GM23338 (cell line): ENCODE measurements around the gene MPL.

Experiments used
- CREB1 ChIP-seq: fragments of 250-450 bp; sonication (Bioruptor Pico); IDR thresholded peaks from 2 replicates; pipeline ENCODE4 v1.5.0; 2020; ENCODE audit warnings: low read depth, mild to moderate bottlenecking, moderate library complexity
- EZH2 ChIP-seq: fragments of 200-600 bp; sonication (generic); IDR thresholded peaks from one replicate; pipeline ENCODE4 v1.8.0; 2017; ENCODE audit warnings: antibody characterized with exemption, mild to moderate bottlenecking, low read depth; ENCODE audit not compliant: unreplicated experiment
- EZH2phosphoT487 ChIP-seq: fragments of 200-600 bp; sonication (generic); IDR thresholded peaks from one replicate; pipeline ENCODE4 v1.8.1; 2018; ENCODE audit warnings: antibody characterized with exemption; ENCODE audit not compliant: unreplicated experiment
- POLR2AphosphoS5 ChIP-seq: IDR thresholded peaks from 2 replicates; pipeline ENCODE4 v1.6.1; 2016; ENCODE audit warnings: antibody characterized with exemption, low read depth
- TF ChIP-seq, protein P1 (sequence below), 2 experiments: fragments of 200-600 bp in 1 of 2; sonication (generic) in 1 of 2; conservative IDR thresholded peaks; 2 replicates each; pipeline versions ENCODE4 v1.5.1 to v1.6.1; 2016 to 2017; ENCODE audit warnings: antibody characterized with exemption in 2 of 2, low read depth in 2 of 2, mild to moderate bottlenecking in 2 of 2, moderate library complexity in 1 of 2
- TF ChIP-seq, protein P2 (sequence below): IDR thresholded peaks from one replicate; pipeline ENCODE4 v1.6.1; 2018; ENCODE audit warnings: antibody characterized with exemption; ENCODE audit not compliant: unreplicated experiment
- TF ChIP-seq, protein P3 (sequence below): IDR thresholded peaks from 2 replicates; pipeline ENCODE4 v1.6.1; 2016; ENCODE audit warnings: antibody characterized with exemption
- TF ChIP-seq, protein P4 (sequence below): fragments of 250-450 bp; sonication (Bioruptor Pico); IDR thresholded peaks from 2 replicates; pipeline ENCODE4 v1.5.0; 2020; ENCODE audit warnings: mild to moderate bottlenecking, moderate library complexity

DNA sequence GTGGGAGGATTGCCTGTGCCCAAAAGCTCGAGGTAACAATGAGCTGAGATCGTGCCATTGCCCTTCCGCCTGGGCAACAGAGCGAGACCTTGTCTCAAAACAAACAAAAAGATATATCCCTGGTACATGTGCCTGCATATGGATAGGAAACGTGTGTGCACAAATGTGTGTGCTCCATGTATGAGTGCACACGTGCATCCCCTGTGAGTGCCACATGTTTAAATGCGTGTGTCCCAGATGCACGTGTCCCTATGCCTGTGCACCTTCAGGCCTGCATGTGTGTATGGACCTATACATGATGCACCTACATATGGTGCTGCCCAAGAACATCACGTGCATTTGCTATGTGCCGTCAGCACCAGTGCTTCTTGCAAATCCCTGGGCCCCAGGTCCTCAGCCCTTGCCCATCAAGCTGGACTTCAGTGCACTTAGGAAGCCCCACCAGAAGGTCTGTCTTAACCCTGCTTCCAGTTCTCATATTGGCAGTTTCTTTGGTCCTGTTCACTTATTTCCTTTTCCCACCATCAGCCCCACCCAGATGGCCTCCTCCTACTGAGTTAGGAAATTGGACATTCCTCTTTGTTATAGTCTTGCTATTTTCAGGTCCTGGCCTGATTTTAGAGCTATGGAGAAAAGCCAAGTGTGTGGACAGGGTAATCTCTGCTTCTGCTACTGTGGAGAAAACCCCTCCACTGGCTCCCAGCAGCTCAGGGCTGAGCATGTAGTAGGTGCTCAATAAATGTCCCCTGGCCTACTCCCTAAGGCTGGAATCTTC, 21.5 kb upstream of the MPL start:
- TF ChIP-seq CREB1 (CRISPR knock-in tag) (no peak), POLR2AphosphoS5 (no peak), EZH2phosphoT487 (no peak), EZH2 (no peak)
- TF ChIP-seq, protein P1, sequence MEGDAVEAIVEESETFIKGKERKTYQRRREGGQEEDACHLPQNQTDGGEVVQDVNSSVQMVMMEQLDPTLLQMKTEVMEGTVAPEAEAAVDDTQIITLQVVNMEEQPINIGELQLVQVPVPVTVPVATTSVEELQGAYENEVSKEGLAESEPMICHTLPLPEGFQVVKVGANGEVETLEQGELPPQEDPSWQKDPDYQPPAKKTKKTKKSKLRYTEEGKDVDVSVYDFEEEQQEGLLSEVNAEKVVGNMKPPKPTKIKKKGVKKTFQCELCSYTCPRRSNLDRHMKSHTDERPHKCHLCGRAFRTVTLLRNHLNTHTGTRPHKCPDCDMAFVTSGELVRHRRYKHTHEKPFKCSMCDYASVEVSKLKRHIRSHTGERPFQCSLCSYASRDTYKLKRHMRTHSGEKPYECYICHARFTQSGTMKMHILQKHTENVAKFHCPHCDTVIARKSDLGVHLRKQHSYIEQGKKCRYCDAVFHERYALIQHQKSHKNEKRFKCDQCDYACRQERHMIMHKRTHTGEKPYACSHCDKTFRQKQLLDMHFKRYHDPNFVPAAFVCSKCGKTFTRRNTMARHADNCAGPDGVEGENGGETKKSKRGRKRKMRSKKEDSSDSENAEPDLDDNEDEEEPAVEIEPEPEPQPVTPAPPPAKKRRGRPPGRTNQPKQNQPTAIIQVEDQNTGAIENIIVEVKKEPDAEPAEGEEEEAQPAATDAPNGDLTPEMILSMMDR (conservative IDR thresholded peaks at IDR 0.05; ENCODE audit: low read depth in 2 of 2): no peak
- TF ChIP-seq, protein P2, sequence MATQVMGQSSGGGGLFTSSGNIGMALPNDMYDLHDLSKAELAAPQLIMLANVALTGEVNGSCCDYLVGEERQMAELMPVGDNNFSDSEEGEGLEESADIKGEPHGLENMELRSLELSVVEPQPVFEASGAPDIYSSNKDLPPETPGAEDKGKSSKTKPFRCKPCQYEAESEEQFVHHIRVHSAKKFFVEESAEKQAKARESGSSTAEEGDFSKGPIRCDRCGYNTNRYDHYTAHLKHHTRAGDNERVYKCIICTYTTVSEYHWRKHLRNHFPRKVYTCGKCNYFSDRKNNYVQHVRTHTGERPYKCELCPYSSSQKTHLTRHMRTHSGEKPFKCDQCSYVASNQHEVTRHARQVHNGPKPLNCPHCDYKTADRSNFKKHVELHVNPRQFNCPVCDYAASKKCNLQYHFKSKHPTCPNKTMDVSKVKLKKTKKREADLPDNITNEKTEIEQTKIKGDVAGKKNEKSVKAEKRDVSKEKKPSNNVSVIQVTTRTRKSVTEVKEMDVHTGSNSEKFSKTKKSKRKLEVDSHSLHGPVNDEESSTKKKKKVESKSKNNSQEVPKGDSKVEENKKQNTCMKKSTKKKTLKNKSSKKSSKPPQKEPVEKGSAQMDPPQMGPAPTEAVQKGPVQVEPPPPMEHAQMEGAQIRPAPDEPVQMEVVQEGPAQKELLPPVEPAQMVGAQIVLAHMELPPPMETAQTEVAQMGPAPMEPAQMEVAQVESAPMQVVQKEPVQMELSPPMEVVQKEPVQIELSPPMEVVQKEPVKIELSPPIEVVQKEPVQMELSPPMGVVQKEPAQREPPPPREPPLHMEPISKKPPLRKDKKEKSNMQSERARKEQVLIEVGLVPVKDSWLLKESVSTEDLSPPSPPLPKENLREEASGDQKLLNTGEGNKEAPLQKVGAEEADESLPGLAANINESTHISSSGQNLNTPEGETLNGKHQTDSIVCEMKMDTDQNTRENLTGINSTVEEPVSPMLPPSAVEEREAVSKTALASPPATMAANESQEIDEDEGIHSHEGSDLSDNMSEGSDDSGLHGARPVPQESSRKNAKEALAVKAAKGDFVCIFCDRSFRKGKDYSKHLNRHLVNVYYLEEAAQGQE: no peak
- TF ChIP-seq, protein P3, sequence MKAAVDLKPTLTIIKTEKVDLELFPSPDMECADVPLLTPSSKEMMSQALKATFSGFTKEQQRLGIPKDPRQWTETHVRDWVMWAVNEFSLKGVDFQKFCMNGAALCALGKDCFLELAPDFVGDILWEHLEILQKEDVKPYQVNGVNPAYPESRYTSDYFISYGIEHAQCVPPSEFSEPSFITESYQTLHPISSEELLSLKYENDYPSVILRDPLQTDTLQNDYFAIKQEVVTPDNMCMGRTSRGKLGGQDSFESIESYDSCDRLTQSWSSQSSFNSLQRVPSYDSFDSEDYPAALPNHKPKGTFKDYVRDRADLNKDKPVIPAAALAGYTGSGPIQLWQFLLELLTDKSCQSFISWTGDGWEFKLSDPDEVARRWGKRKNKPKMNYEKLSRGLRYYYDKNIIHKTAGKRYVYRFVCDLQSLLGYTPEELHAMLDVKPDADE: no peak
- TF ChIP-seq, protein P4, sequence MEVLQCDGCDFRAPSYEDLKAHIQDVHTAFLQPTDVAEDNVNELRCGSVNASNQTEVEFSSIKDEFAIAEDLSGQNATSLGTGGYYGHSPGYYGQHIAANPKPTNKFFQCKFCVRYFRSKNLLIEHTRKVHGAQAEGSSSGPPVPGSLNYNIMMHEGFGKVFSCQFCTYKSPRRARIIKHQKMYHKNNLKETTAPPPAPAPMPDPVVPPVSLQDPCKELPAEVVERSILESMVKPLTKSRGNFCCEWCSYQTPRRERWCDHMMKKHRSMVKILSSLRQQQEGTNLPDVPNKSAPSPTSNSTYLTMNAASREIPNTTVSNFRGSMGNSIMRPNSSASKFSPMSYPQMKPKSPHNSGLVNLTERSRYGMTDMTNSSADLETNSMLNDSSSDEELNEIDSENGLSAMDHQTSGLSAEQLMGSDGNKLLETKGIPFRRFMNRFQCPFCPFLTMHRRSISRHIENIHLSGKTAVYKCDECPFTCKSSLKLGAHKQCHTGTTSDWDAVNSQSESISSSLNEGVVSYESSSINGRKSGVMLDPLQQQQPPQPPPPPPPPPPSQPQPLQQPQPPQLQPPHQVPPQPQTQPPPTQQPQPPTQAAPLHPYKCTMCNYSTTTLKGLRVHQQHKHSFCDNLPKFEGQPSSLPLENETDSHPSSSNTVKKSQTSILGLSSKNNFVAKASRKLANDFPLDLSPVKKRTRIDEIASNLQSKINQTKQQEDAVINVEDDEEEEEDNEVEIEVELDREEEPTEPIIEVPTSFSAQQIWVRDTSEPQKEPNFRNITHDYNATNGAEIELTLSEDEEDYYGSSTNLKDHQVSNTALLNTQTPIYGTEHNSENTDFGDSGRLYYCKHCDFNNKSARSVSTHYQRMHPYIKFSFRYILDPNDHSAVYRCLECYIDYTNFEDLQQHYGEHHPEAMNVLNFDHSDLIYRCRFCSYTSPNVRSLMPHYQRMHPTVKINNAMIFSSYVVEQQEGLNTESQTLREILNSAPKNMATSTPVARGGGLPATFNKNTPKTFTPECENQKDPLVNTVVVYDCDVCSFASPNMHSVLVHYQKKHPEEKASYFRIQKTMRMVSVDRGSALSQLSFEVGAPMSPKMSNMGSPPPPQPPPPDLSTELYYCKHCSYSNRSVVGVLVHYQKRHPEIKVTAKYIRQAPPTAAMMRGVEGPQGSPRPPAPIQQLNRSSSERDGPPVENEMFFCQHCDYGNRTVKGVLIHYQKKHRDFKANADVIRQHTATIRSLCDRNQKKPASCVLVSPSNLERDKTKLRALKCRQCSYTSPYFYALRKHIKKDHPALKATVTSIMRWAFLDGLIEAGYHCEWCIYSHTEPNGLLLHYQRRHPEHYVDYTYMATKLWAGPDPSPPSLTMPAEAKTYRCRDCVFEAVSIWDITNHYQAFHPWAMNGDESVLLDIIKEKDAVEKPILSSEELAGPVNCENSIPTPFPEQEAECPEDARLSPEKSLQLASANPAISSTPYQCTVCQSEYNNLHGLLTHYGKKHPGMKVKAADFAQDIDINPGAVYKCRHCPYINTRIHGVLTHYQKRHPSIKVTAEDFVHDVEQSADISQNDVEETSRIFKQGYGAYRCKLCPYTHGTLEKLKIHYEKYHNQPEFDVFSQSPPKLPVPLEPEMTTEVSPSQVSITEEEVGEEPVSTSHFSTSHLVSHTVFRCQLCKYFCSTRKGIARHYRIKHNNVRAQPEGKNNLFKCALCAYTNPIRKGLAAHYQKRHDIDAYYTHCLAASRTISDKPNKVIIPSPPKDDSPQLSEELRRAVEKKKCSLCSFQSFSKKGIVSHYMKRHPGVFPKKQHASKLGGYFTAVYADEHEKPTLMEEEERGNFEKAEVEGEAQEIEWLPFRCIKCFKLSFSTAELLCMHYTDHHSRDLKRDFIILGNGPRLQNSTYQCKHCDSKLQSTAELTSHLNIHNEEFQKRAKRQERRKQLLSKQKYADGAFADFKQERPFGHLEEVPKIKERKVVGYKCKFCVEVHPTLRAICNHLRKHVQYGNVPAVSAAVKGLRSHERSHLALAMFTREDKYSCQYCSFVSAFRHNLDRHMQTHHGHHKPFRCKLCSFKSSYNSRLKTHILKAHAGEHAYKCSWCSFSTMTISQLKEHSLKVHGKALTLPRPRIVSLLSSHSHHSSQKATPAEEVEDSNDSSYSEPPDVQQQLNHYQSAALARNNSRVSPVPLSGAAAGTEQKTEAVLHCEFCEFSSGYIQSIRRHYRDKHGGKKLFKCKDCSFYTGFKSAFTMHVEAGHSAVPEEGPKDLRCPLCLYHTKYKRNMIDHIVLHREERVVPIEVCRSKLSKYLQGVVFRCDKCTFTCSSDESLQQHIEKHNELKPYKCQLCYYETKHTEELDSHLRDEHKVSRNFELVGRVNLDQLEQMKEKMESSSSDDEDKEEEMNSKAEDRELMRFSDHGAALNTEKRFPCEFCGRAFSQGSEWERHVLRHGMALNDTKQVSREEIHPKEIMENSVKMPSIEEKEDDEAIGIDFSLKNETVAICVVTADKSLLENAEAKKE (CRISPR knock-in tag): no peak
